PC-9 (cell line): ENCODE measurements around the gene PRR3. TPM values are rescaled to one million over a fixed set of nuclear protein-coding genes. Genes with fewer than 3 reads are reported as not detected.

Experiments
- BruUV-seq: library from RNA; stranded (reverse); fragments of 400-500 nt; replicated peaks from 2 replicates; lab custom pipeline; 2021; lab: Mats Ljungman, UMichigan
- CTCF ChIA-PET: fragments of 300-600 bp; sonication (Branson Sonifier 250); formaldehyde crosslinking; loops from one replicate; lab custom pipeline; 2022; ENCODE audit warnings: antibody characterized with exemption; lab: Charles Lee
- POLR2A ChIA-PET: fragments of 300-600 bp; sonication (Branson Sonifier 250); formaldehyde crosslinking; loops from one replicate; lab custom pipeline; 2022; ENCODE audit warnings: antibody characterized with exemption; ENCODE audit not compliant: unreplicated experiment; lab: Charles Lee
- DNase-seq, 2 experiments: peaks; one replicate each; pipeline versions ENCODE4 v3.0.0 to v3.0.0-alpha.2; 2015 to 2022; ENCODE audit warnings: mixed read lengths in 1 of 2
- H2AFZ ChIP-seq: fragments of 200-600 bp; sonication (generic); 2 replicates; pipeline ENCODE4 v1.8.1; 2017; ENCODE audit warnings: antibody characterized with exemption
- H3F3A ChIP-seq: fragments of 200-600 bp; sonication (generic); 2 replicates; pipeline ENCODE4 v1.8.1; 2017; ENCODE audit warnings: antibody characterized with exemption, mild to moderate bottlenecking, low read depth; ENCODE audit not compliant: insufficient read depth
- H3K27ac ChIP-seq: fragments of 200-600 bp; sonication (generic); 2 replicates; pipeline ENCODE4 v1.6.1; 2016; ENCODE audit warnings: mixed run types
- H3K27me3 ChIP-seq: fragments of 200-600 bp; sonication (generic); 2 replicates; pipeline ENCODE4 v1.6.1; 2016; ENCODE audit warnings: low read depth, mixed run types; ENCODE audit not compliant: insufficient read depth
- H3K36me3 ChIP-seq: fragments of 200-600 bp; sonication (generic); 2 replicates; pipeline ENCODE4 v1.6.1; 2016; ENCODE audit warnings: low read depth, mixed run types
- H3K4me1 ChIP-seq: fragments of 200-600 bp; sonication (generic); replicated peaks from 2 replicates; pipeline ENCODE4 v1.6.1; 2016; ENCODE audit warnings: mixed run types; ENCODE audit not compliant: insufficient read depth
- H3K4me2 ChIP-seq: fragments of 200-600 bp; sonication (generic); 2 replicates; pipeline ENCODE4 v1.6.1; 2017; ENCODE audit warnings: mixed run types
- H3K4me3 ChIP-seq: fragments of 200-600 bp; sonication (generic); 2 replicates; pipeline ENCODE4 v1.6.1; 2016; ENCODE audit warnings: mixed run types
- H3K79me2 ChIP-seq: fragments of 200-600 bp; sonication (generic); 2 replicates; pipeline ENCODE4 v1.6.1; 2017; ENCODE audit warnings: low read depth, mixed run types
- H3K9me2 ChIP-seq: fragments of 200-600 bp; sonication (generic); 2 replicates; pipeline ENCODE4 v1.8.1; 2017; ENCODE audit warnings: mild to moderate bottlenecking; ENCODE audit not compliant: insufficient read depth
- H3K9me3 ChIP-seq: fragments of 200-600 bp; sonication (generic); 2 replicates; pipeline ENCODE4 v1.8.1; 2016; ENCODE audit warnings: low read depth; ENCODE audit not compliant: insufficient read depth
- H4K20me1 ChIP-seq: fragments of 200-600 bp; sonication (generic); 2 replicates; pipeline ENCODE4 v1.8.1; 2017; ENCODE audit not compliant: insufficient read depth
- EZH2 ChIP-seq: fragments of 200-600 bp; sonication (generic); IDR thresholded peaks from 2 replicates; pipeline ENCODE4 v1.8.0; 2017; ENCODE audit warnings: antibody characterized with exemption, low read depth
- intact Hi-C: fragments of 100-400 bp; cut with micrococcal nuclease; formaldehyde crosslinking; loops from one replicate; pipeline ENCODE4 v1.10.0; 2022; ENCODE audit not compliant: unreplicated experiment
- total RNA-seq: library from RNA; stranded (reverse); gene quantifications from 2 replicates; pipeline ENCODE4 v1.2.3, GENCODE V29; 2021
- TF ChIP-seq, protein P1 (sequence below): fragments of 200-600 bp; sonication (generic); conservative IDR thresholded peaks from 2 replicates; pipeline ENCODE4 v1.6.1; 2017; ENCODE audit warnings: mixed run types, antibody characterized with exemption, mild to moderate bottlenecking, moderate library complexity

Gene PRR3
- total RNA-seq, 1 experiment from 2014 or later = 16.9 TPM

DNA sequence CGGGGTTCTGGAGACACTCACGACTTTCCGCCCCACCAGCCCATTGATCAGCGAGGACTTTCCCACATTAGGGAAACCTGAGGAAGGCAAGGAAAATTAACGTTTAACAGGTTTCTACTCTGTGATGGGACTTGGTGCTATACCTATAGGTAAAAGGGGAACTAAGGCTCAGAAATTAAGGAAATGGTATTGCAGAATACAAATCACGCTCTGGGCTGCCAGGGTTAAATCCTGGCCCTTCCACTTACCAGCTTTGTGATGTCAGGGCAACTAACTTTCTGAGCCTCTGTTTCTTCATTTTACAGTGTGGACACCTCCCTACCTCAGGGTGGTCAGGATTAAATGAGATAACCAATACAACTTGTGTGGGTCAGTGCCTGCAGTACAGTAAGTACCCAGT lies 9.6 kb upstream of the PRR3 start:
- Histone ChIP-seq H2AFZ (no peak overlapping the region), H3K4me1 (no peaks in the 10 kb centered on the region), H3K27me3 (no peaks in the 10 kb centered on the region), H3K9me2 (no peaks in the 10 kb centered on the region), H3K4me2 (no peak overlapping the region), H3K36me3 (peaks cover 10% of the 10 kb centered on the region), H4K20me1 (no peaks in the 10 kb centered on the region), H3K79me2 (no peaks in the 10 kb centered on the region), H3F3A (peaks cover 9% of the 10 kb centered on the region; the same call in 1 of the 2 replicates), H3K27ac (no peak overlapping the region), H3K9me3 (no peaks in the 10 kb centered on the region), H3K4me3 (no peak overlapping the region)
- ChIA-PET CTCF (interaction anchor here (0.6 kb wide), 1 partner anchor 540 kb away, joined by 15 read pairs; no protein-coding TSS in a partner anchor), POLR2A (no interaction called here)
- no peak for TF ChIP-seq EZH2
- TF ChIP-seq, protein P1, sequence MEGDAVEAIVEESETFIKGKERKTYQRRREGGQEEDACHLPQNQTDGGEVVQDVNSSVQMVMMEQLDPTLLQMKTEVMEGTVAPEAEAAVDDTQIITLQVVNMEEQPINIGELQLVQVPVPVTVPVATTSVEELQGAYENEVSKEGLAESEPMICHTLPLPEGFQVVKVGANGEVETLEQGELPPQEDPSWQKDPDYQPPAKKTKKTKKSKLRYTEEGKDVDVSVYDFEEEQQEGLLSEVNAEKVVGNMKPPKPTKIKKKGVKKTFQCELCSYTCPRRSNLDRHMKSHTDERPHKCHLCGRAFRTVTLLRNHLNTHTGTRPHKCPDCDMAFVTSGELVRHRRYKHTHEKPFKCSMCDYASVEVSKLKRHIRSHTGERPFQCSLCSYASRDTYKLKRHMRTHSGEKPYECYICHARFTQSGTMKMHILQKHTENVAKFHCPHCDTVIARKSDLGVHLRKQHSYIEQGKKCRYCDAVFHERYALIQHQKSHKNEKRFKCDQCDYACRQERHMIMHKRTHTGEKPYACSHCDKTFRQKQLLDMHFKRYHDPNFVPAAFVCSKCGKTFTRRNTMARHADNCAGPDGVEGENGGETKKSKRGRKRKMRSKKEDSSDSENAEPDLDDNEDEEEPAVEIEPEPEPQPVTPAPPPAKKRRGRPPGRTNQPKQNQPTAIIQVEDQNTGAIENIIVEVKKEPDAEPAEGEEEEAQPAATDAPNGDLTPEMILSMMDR = no peak
- no peak for DNase-seq
- intact Hi-C loops = no loop called here
- no TSS peak for BruUV-seq

DNA sequence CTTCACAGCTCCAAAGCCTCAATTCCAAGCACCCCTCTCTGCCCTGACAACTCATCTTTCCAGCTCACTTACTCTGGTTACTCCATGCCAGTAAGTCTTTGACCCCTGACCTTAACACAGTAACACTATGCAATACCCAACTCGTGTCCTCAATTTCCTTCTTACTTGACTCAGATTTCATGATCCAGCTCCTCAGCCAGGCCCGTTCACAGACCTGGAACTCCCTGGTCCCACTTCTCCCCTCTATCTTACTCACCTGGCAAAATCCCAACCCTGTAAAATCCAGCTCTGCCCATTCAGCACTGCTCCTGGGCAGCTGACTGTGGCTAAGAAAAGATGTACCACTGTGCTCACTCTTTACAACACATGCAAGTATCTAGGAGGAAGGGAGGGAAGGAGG lies 8.7 kb upstream of the PRR3 start:
- BruUV-seq = no TSS peak

DNA sequence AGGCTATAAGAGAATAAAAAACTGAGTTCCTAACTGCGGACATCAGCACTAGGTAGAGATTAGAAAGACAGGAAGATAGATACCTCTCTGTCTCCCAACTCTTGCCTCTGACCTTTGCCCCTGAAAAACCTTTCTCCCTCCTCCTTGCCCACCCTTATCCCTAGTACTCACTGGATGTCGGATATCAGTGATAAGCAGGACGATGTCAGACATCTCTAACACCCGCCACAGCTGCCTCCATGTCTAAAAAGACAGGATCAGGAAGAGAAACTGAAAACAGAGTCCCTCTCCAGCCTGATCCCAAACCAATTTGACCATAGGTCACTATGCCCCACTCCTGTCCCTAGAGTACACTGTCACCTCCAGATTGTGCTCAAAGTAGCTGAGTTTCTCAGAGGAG lies 2.7 kb upstream of the PRR3 start:
- H3K9me2 ChIP-seq = no peaks in the 10 kb centered on the region
- H3K79me2 ChIP-seq = peaks cover 34% of the 10 kb centered on the region
- DNase-seq = no peak
- no peaks in the 10 kb centered on the region for H3K9me3 ChIP-seq
- H3K4me3 ChIP-seq = no peak overlapping the region
- H3K4me2 ChIP-seq = no peak overlapping the region
- POLR2A ChIA-PET = interaction anchor here (0.6 kb wide), 2 partner anchors 27 to 110 kb away, joined by 4 to 21 read pairs; no protein-coding TSS in a partner anchor
- H3F3A ChIP-seq = peaks cover 16% of the 10 kb centered on the region; the same call in 1 of the 2 replicates
- intact Hi-C loops = no loop called here
- TF ChIP-seq EZH2 = no peak
- TF ChIP-seq, protein P1 = no peak
- peaks cover 17% of the 10 kb centered on the region for H3K4me1 ChIP-seq
- peaks cover 13% of the 10 kb centered on the region for H4K20me1 ChIP-seq
- no peak overlapping the region for H2AFZ ChIP-seq
- no peak overlapping the region for H3K27ac ChIP-seq
- H3K27me3 ChIP-seq = no peaks in the 10 kb centered on the region
- BruUV-seq = no TSS peak
- CTCF ChIA-PET = interaction anchor here (1.2 kb wide), 1 partner anchor 22 kb away, joined by 5 read pairs; no protein-coding TSS in a partner anchor
- peaks cover 23% of the 10 kb centered on the region for H3K36me3 ChIP-seq

More for the DNA sequence above, 8.7 kb upstream of the PRR3 start:
- Histone ChIP-seq H3K4me3 (no peak overlapping the region), H3K27me3 (no peaks in the 10 kb centered on the region), H4K20me1 (no peaks in the 10 kb centered on the region), H3K4me1 (no peaks in the 10 kb centered on the region), H3F3A (peaks cover 9% of the 10 kb centered on the region; the same call in 1 of the 2 replicates), H3K9me3 (no peaks in the 10 kb centered on the region), H2AFZ (no peak overlapping the region), H3K27ac (no peak overlapping the region), H3K9me2 (no peaks in the 10 kb centered on the region), H3K36me3 (peaks cover 10% of the 10 kb centered on the region), H3K4me2 (no peak overlapping the region), H3K79me2 (no peaks in the 10 kb centered on the region)
- intact Hi-C loops = no loop called here
- no peak for DNase-seq
- ChIA-PET POLR2A (no interaction called here), CTCF (no interaction called here)
- TF ChIP-seq EZH2 = no peak
- TF ChIP-seq, protein P1 = no peak
